Measurements from ENCODE around the gene GAS7. TPM values are rescaled to one million over a fixed set of nuclear protein-coding genes. Genes with fewer than 3 reads are reported as not detected.

GAS7 gene
- total and polyA plus RNA-seq, 2 donors (not counting 1 experiment from before 2014, with no cell fraction given), result 3.4 to 13.6 TPM

- peak overlapping the region; percentile 32 for H3K27ac Mint-ChIP-seq
- Histone ChIP-seq H3K9ac (ENCODE audit: low read length) (no peak overlapping the region), H3K4me3 (ENCODE audit: control extremely low read depth in 1 of 5, extremely low read depth in 1 of 5, insufficient read depth in 1 of 5, low read depth in 2 of 5, low read length in 4 of 5) (no peak overlapping the region), H3K9me3 (ENCODE audit: control extremely low read depth in 1 of 3, control insufficient read depth in 2 of 3, insufficient read depth in 1 of 3, low read length in 2 of 3) (no peaks in the 10 kb centered on the region), H2AFZ (ENCODE audit: insufficient read depth, low read depth, low read length, poor library complexity, severe bottlenecking) (no peak overlapping the region), H3K4me1 (ENCODE audit: control insufficient read depth in 2 of 2, insufficient read depth in 2 of 2, low read length in 2 of 2) (peaks cover 33 to 48% of the 10 kb centered on the region in 2 donors), H3K79me2 (ENCODE audit: control insufficient read depth, insufficient read depth, low read length) (no peaks in the 10 kb centered on the region), H3K27me3 (replicated peaks in 1 of 4; ENCODE audit: control extremely low read depth in 1 of 4, control insufficient read depth in 3 of 4, insufficient read depth in 4 of 4, low read length in 3 of 4) (peaks cover 0 to 4% (median 0%) of the 10 kb centered on the region in 4 experiments), H4K20me1 (ENCODE audit: control insufficient read depth, insufficient read depth, low read length, poor library complexity, severe bottlenecking) (no peaks in the 10 kb centered on the region), H3K4me2 (replicated peaks; ENCODE audit: low read depth, low read length, poor library complexity, severe bottlenecking) (no peak overlapping the region), H3K27ac (ENCODE audit: low read length in 2 of 2) (no peak overlapping the region), H3K36me3 (replicated peaks in 1 of 2; ENCODE audit: control extremely low read depth in 1 of 2, control insufficient read depth in 1 of 2, extremely low read depth in 1 of 2, insufficient read depth in 2 of 2, low read length in 1 of 2) (no peaks in the 10 kb centered on the region)
- no peaks in the 10 kb centered on the region for H3K9me3 Mint-ChIP-seq (ENCODE audit: insufficient read depth)
- WGBS (ENCODE audit: insufficient coverage), result 95% methylated on average over 6 of the region's 7 CpGs
- ChIA-PET CTCF (interaction anchor here (1.4 to 1.5 kb wide), 2 partner anchors 15 to 178 kb away, joined by 3 to 7 read pairs; no protein-coding TSS in a partner anchor), POLR2A (no interaction called here)
- peaks cover 57% of the 10 kb centered on the region for H3K4me1 Mint-ChIP-seq
- TF ChIP-seq CTCF (IDR thresholded peaks at IDR 0.05) (no peak), EZH2 (IDR thresholded peaks at IDR 0.05; ENCODE audit: borderline replicate concordance, insufficient read depth, low read depth, low read length, poor library complexity, severe bottlenecking) (no peak)
- H3K27me3 Mint-ChIP-seq, result no peaks in the 10 kb centered on the region
- ATAC-seq (ENCODE audit: low read depth), result no peak
- no peak for DNase-seq
- no peak overlapping the region for H3K4me3 Mint-ChIP-seq
- intact Hi-C loops (cut with micrococcal nuclease), result loop anchor here (5.0 kb wide), 1 partner anchor 61 kb away; no protein-coding TSS in a partner anchor
Measured at GRCh38 chr17:10048629-10049350, 149.6 kb downstream of the GAS7 start.

Measured in B cell (primary cell).